GM12878 (cell line): ENCODE data around the gene NPAS3. TPM values are rescaled to one million over a fixed set of nuclear protein-coding genes. Genes with fewer than 3 reads are reported as not detected.

Experiments used
- ATAC-seq: fragments of 200-7000 bp; cut with Tn5 transposase; 3 replicates; pipeline ENCODE4 v1.9.1; 2020; ENCODE audit warnings: mild to moderate bottlenecking, moderate library complexity
- BruUV-seq: library from RNA; stranded (reverse); fragments of 400-500 nt; replicated peaks from 2 replicates; lab custom pipeline; 2021; lab: Mats Ljungman, UMichigan
- CTCF ChIA-PET: fragments of 300-600 bp; sonication (Branson Sonifier 250); formaldehyde crosslinking; extraction: SDS; loops from one replicate; lab custom pipeline; 2021; ENCODE audit warnings: inconsistent platforms; lab: Yijun Ruan, JAX
- POLR2A ChIA-PET: fragments of 350-600 bp; formaldehyde crosslinking; extraction: SDS; loops from one replicate; lab custom pipeline; 2021; ENCODE audit warnings: inconsistent platforms; lab: Charles Lee
- RAD21 ChIA-PET: fragments of 300-600 bp; sonication (Branson Sonifier 250); formaldehyde crosslinking; loops from one replicate; lab custom pipeline; 2023; ENCODE audit warnings: antibody characterized with exemption; ENCODE audit not compliant: unreplicated experiment; lab: Charles Lee
- SMC1A ChIA-PET: fragments of 300-600 bp; sonication (Branson Sonifier 250); formaldehyde crosslinking; loops from one replicate; lab custom pipeline; 2023; ENCODE audit not compliant: unreplicated experiment, uncharacterized antibody; lab: Charles Lee
- DNase-seq: peaks from one replicate; pipeline ENCODE4 v3.0.0-alpha.2; 2011; ENCODE audit warnings: low read depth, low spot score
- FAIRE-seq: peaks from 3 replicates; lab custom pipeline; 2011; peaks lifted over from hg19 to GRCh38; lab: Jason Lieb, UNC
- H2AFZ ChIP-seq: 2 replicates; pipeline ENCODE4 v1.6.0; 2011; ENCODE audit warnings: low read depth, low read length, control low read depth; ENCODE audit not compliant: control insufficient read depth
- H3K27ac ChIP-seq: 2 replicates; pipeline ENCODE4 v1.5.1; 2011; ENCODE audit warnings: control low read depth; ENCODE audit not compliant: control insufficient read depth, insufficient read depth
- H3K27me3 ChIP-seq, 2 experiments: replicated peaks in 1 of 2; 2 replicates each; pipeline versions ENCODE4 v1.6.0 to v1.6.1; 2011; ENCODE audit warnings: low read length in 1 of 2; ENCODE audit not compliant: control insufficient read depth in 2 of 2, insufficient read depth in 2 of 2
- H3K36me3 ChIP-seq, 2 experiments: 2 replicates each; pipeline ENCODE4 v1.5.1; 2011; ENCODE audit warnings: low read length in 1 of 2; ENCODE audit not compliant: control insufficient read depth in 2 of 2, insufficient read depth in 2 of 2
- H3K4me1 ChIP-seq: 2 replicates; pipeline ENCODE4 v1.6.1; 2011; ENCODE audit warnings: mild to moderate bottlenecking, low read length, moderate library complexity, mixed read lengths; ENCODE audit not compliant: control insufficient read depth, insufficient read depth
- H3K4me2 ChIP-seq: 2 replicates; pipeline ENCODE4 v1.6.0; 2011; ENCODE audit warnings: control low read depth; ENCODE audit not compliant: control insufficient read depth, insufficient read depth
- H3K4me3 ChIP-seq: fragments of 200-600 bp; sonication (generic); 2 replicates; pipeline ENCODE4 v1.5.1; 2016
- H3K79me2 ChIP-seq: 2 replicates; pipeline ENCODE4 v1.6.0; 2011; ENCODE audit warnings: low read length; ENCODE audit not compliant: control insufficient read depth, insufficient read depth
- H3K9ac ChIP-seq: 2 replicates; pipeline ENCODE4 v1.8.0; 2011; ENCODE audit warnings: low read length, control low read depth, mixed read lengths; ENCODE audit not compliant: control insufficient read depth, insufficient read depth
- H3K9me3 ChIP-seq: replicated peaks from 3 replicates; pipeline ENCODE4 v1.5.1; 2011; ENCODE audit warnings: mild to moderate bottlenecking, low read length; ENCODE audit not compliant: control insufficient read depth, insufficient read depth
- H4K20me1 ChIP-seq: 2 replicates; pipeline ENCODE4 v1.6.0; 2011; ENCODE audit not compliant: control insufficient read depth, insufficient read depth
- CBX5 ChIP-seq: sonication (generic); IDR thresholded peaks from 2 replicates; pipeline ENCODE4 v1.6.1; 2016; ENCODE audit warnings: low read depth, moderate library complexity, mild to moderate bottlenecking, inconsistent platforms
- CHD2 ChIP-seq: IDR thresholded peaks from 2 replicates; pipeline ENCODE4 v1.6.1; 2011; ENCODE audit warnings: low read depth, low read length, improper control_type of control experiment, borderline replicate concordance
- ESRRA ChIP-seq: IDR thresholded peaks from 2 replicates; pipeline ENCODE4 v1.6.1; 2012; ENCODE audit warnings: mild to moderate bottlenecking, low read length, improper control_type of control experiment
- ETV6 ChIP-seq, 2 experiments: fragments of 450-650 bp in 1 of 2; IDR thresholded peaks in 1 of 2; conservative IDR thresholded peaks in 1 of 2; 2 replicates each; pipeline ENCODE4 v1.6.1; 2014; ENCODE audit warnings: antibody characterized with exemption in 1 of 2, borderline replicate concordance in 1 of 2, low read depth in 1 of 2, mild to moderate bottlenecking in 1 of 2, moderate library complexity in 1 of 2
- FOXK2 ChIP-seq: fragments of 450-650 bp; IDR thresholded peaks from 2 replicates; pipeline ENCODE4 v1.6.1; 2017; ENCODE audit warnings: mild to moderate bottlenecking, moderate library complexity
- FOXM1 ChIP-seq: IDR thresholded peaks from 2 replicates; pipeline ENCODE4 v1.6.1; 2012; ENCODE audit warnings: low read depth, mild to moderate bottlenecking, inconsistent platforms, low read length, moderate library complexity
- HDAC2 ChIP-seq: fragments of 200-600 bp; sonication (generic); IDR thresholded peaks from 2 replicates; pipeline ENCODE4 v1.6.1; 2017
- IRF3 ChIP-seq: fragments of 450-650 bp; IDR thresholded peaks from 2 replicates; pipeline ENCODE4 v1.6.1; 2014; ENCODE audit warnings: mild to moderate bottlenecking
- IRF4 ChIP-seq: IDR thresholded peaks from 2 replicates; pipeline ENCODE4 v1.6.1; 2011; ENCODE audit warnings: low read depth, low read length
- JUNB ChIP-seq: IDR thresholded peaks from 2 replicates; pipeline ENCODE4 v1.6.1; 2016; ENCODE audit warnings: antibody characterized with exemption, mild to moderate bottlenecking
- MTA2 ChIP-seq: fragments of 450-650 bp; IDR thresholded peaks from 2 replicates; pipeline ENCODE4 v1.6.1; 2016; ENCODE audit warnings: low read depth, mild to moderate bottlenecking, moderate library complexity
- NBN ChIP-seq: fragments of 450-650 bp; IDR thresholded peaks from 2 replicates; pipeline ENCODE4 v1.6.1; 2016
- POLR2AphosphoS2 ChIP-seq: IDR thresholded peaks from 2 replicates; pipeline ENCODE4 v1.6.1; 2011; ENCODE audit warnings: low read depth, mild to moderate bottlenecking, low read length, improper control_type of control experiment, moderate library complexity
- RCOR1 ChIP-seq: conservative IDR thresholded peaks from 2 replicates; pipeline ENCODE4 v1.6.1; 2012; ENCODE audit warnings: low read depth, low read length, improper control_type of control experiment
- RELB ChIP-seq: fragments of 450-650 bp; IDR thresholded peaks from 2 replicates; pipeline ENCODE4 v1.6.1; 2017; ENCODE audit warnings: low read depth, mild to moderate bottlenecking, moderate library complexity
- RUNX3 ChIP-seq: IDR thresholded peaks from 2 replicates; pipeline ENCODE4 v1.6.1; 2012; ENCODE audit warnings: low read length, inconsistent platforms
- SRF ChIP-seq, 2 experiments: IDR thresholded peaks; 2 replicates each; pipeline ENCODE4 v1.6.1; 2011; ENCODE audit warnings: low read depth in 2 of 2, low read length in 2 of 2, mild to moderate bottlenecking in 1 of 2, moderate library complexity in 1 of 2
- STAT3 ChIP-seq: IDR thresholded peaks from 2 replicates; pipeline ENCODE4 v1.6.1; 2011; ENCODE audit warnings: low read depth, low read length, improper control_type of control experiment
- SUPT20H ChIP-seq: IDR thresholded peaks from 2 replicates; pipeline ENCODE4 v1.6.1; 2011; ENCODE audit warnings: low read depth, mild to moderate bottlenecking, low read length, moderate library complexity, borderline replicate concordance; ENCODE audit not compliant: control insufficient read depth
- TCF12 ChIP-seq: IDR thresholded peaks from 2 replicates; pipeline ENCODE4 v1.6.1; 2011; ENCODE audit warnings: low read depth, mild to moderate bottlenecking, low read length
- WGBS: methylation state at CpG from one replicate; pipeline ENCODE4 v1.1.6; 2016; ENCODE audit warnings: low lambda C conversion rate; ENCODE audit not compliant: insufficient replicate concordance, insufficient coverage; ENCODE audit errors: missing lambda C conversion rate; 5-methylcytosine and 5-hydroxymethylcytosine counted together
- in situ Hi-C: fragments of 300-500 bp; cut with MboI; formaldehyde crosslinking; loops from 9 replicates; pipeline ENCODE4 v1.14.3; 2018; ENCODE audit warnings: mixed read lengths
- intact Hi-C: fragments of 100-400 bp; cut with micrococcal nuclease; formaldehyde crosslinking; loops from one replicate; pipeline ENCODE4 v1.14.2; 2022; ENCODE audit not compliant: unreplicated experiment
- polyA plus RNA-seq, 11 experiments: library from polyadenylated mRNA; depleted of rRNA in 4 of 11; unstranded in 6 of 11; stranded (reverse) in 5 of 11; fragments of >200 nt; fragmentation: Nextera tagmentation in 4 of 11; fragmentation: Illumina TruSeq in 1 of 11; extraction: Ambion mirVana in 4 of 11; extraction: Trizol in 1 of 11; gene quantifications; 1 replicate in 1 of 11; 2 replicates in 10 of 11; pipeline versions ENCODE4 v1.2.1 to v1.2.3, GENCODE V29; 2011 to 2016; ENCODE audit warnings: inconsistent platforms in 2 of 11, missing spikeins in 2 of 11, low read depth in 1 of 11
- total RNA-seq, 4 experiments: library from RNA; depleted of rRNA in 3 of 4; stranded (reverse); fragments of >200 nt in 3 of 4; fragmentation: Illumina TruSeq in 1 of 4; extraction: Trizol in 1 of 4; gene quantifications; 2 replicates each; pipeline versions ENCODE4 v1.2.1 to v1.2.3, GENCODE V29; 2013 to 2021

Gene NPAS3
- total and polyA plus RNA-seq, 10 of the 15 experiments (the other 5 are each of a cell fraction or from before 2014, with no cell fraction given), result under 0.01 to 2.7 (median 0.03) TPM; not detected in 6

- FAIRE-seq, result no peak
Observed at GRCh38 chr14:33273978-33274377, 335.3 kb downstream of the NPAS3 start.

GRCh38 chr14:33275879-33276278 is 337.2 kb downstream of the NPAS3 start:
- H3K9ac ChIP-seq, result no peak overlapping the region
- no peaks in the 10 kb centered on the region for H3K79me2 ChIP-seq
- SMC1A ChIA-PET, result no interaction called here
- in situ Hi-C loops, result no loop called here
- TF ChIP-seq STAT3, result no peak
- TF ChIP-seq ETV6 (conservative IDR thresholded peaks at IDR 0.05 in 1 of 2, IDR thresholded peaks at IDR 0.05 in 1 of 2; ENCODE audit: borderline replicate concordance in 1 of 2, low read depth in 1 of 2), result no peak
- TF ChIP-seq ESRRA, result no peak
- TF ChIP-seq IRF3, result no peak
- TF ChIP-seq RUNX3, result peak; percentile 25; the same call in 1 of the 2 replicates
- no peak for TF ChIP-seq SRF (IDR thresholded peaks at IDR 0.05; ENCODE audit: low read depth in 2 of 2, low read length in 2 of 2)
- TF ChIP-seq MTA2, result 0 out of 2 replicates have a peak, but pooled peaks have one; percentile 26
- no peak for TF ChIP-seq CHD2
- no peak for TF ChIP-seq FOXM1
- TF ChIP-seq POLR2AphosphoS2, result no peak
- no peak for TF ChIP-seq RELB
- no peak for TF ChIP-seq RCOR1
- TF ChIP-seq NBN, result no peak
- BruUV-seq, result no TSS peak
- POLR2A ChIA-PET, result no interaction called here
- no peaks in the 10 kb centered on the region for H3K9me3 ChIP-seq
- RAD21 ChIA-PET, result no interaction called here
- CTCF ChIA-PET, result interaction anchor here (1.4 kb wide), 1 partner anchor 10 kb away, joined by 3 read pairs; no protein-coding TSS in a partner anchor
- no peak for ATAC-seq
- no peak overlapping the region for H3K4me3 ChIP-seq
- intact Hi-C loops, result no loop called here
- no peak overlapping the region for H3K4me2 ChIP-seq
- WGBS, result 21% methylated on average over 4 of the region's 4 CpGs
- H3K36me3 ChIP-seq, result no peaks in the 10 kb centered on the region
- H3K27ac ChIP-seq, result no peak overlapping the region
- H3K4me1 ChIP-seq, result no peaks in the 10 kb centered on the region
- no peak for DNase-seq
- FAIRE-seq, result no peak
- H3K27me3 ChIP-seq, result no peaks in the 10 kb centered on the region
- H2AFZ ChIP-seq, result no peak overlapping the region
- no peaks in the 10 kb centered on the region for H4K20me1 ChIP-seq

More at GRCh38 chr14:33273978-33274377, 335.3 kb downstream of the NPAS3 start:
- BruUV-seq, result no TSS peak
- Histone ChIP-seq H3K27me3 (no peaks in the 10 kb centered on the region), H3K9me3 (no peaks in the 10 kb centered on the region), H3K4me3 (no peak overlapping the region), H3K79me2 (no peaks in the 10 kb centered on the region), H3K4me2 (no peak overlapping the region; the same call in 1 of the 2 replicates), H4K20me1 (no peaks in the 10 kb centered on the region), H2AFZ (no peak overlapping the region), H3K4me1 (no peaks in the 10 kb centered on the region), H3K36me3 (no peaks in the 10 kb centered on the region), H3K27ac (no peak overlapping the region), H3K9ac (no peak overlapping the region)
- ATAC-seq, result no peak
- intact Hi-C loops (no loop called here), in situ Hi-C loops (no loop called here)
- CTCF ChIA-PET, result no interaction called here
- TF ChIP-seq FOXK2 (no peak), SUPT20H (no peak), IRF4 (no peak), HDAC2 (no peak), CBX5 (no peak), JUNB (no peak), TCF12 (no peak)
- POLR2A ChIA-PET, result no interaction called here
- 4% methylated on average over 4 of the region's 4 CpGs for WGBS
- RAD21 ChIA-PET, result no interaction called here
- SMC1A ChIA-PET, result interaction anchor here (0.7 kb wide), 1 partner anchor 100 kb away, joined by 3 read pairs; no protein-coding TSS in a partner anchor
- peak; percentile 2 for DNase-seq
